Prostate gland (tissue), 2 donors: ENCODE data around the gene TMEM61.

Experiments
- POLR2A ChIP-seq: fragments of 450-650 bp; IDR thresholded peaks from one replicate; pipeline ENCODE4 v1.6.1; 2016; ENCODE audit warnings: antibody characterized with exemption, mild to moderate bottlenecking
- POLR2AphosphoS5 ChIP-seq: sonication (generic); formaldehyde crosslinking; IDR thresholded peaks from one replicate; pipeline ENCODE4 v1.6.1; 2017; ENCODE audit warnings: antibody characterized with exemption
- TF ChIP-seq, protein P1 (sequence below), 4 experiments: fragments of 200-600 bp in 2 of 4; fragments of 450-650 bp in 2 of 4; sonication (generic) in 2 of 4; IDR thresholded peaks; 1 replicate in 3 of 4; 2 replicates in 1 of 4; pipeline ENCODE4 v1.5.1; 2016 to 2019; ENCODE audit warnings: antibody characterized with exemption in 4 of 4, mild to moderate bottlenecking in 2 of 4, moderate library complexity in 2 of 4

DNA sequence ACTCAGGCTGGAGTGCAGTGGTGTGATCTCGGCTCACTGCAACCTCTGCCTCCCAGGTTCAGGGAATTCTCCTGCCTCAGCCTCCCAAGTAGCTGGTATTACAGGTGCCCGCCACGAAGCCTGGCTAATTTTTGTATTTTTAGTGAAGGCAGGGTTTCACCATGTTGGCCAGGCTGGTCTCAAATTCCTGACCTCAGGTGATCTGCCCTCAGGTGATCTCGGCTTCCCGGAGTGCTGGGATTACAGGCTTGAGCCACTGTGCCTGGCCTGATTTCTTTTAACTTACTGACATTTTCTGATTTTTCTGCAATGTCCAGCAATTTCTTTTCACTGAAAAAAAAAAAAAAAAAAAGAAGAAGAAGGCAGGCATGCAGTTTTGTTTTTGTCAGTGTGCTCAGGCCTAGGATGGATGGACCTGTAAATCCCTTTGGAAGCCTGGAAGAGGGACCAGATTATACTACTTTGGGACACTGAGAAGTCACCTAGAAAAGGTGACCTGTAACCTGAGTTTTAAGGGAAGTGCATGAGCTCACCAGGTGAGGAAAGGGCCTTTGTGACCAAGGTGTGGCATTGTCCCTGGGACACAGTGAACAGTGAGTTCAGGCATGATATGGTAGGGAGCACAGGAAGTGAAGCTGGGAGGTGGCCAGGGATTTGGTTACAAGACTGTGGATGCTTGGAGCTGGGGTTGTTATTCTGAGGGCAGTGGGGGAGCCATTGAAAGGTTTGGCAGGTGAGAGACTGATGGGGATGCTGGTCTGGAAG is 2.7 kb upstream of the TMEM61 start:
- TF ChIP-seq, protein P1, sequence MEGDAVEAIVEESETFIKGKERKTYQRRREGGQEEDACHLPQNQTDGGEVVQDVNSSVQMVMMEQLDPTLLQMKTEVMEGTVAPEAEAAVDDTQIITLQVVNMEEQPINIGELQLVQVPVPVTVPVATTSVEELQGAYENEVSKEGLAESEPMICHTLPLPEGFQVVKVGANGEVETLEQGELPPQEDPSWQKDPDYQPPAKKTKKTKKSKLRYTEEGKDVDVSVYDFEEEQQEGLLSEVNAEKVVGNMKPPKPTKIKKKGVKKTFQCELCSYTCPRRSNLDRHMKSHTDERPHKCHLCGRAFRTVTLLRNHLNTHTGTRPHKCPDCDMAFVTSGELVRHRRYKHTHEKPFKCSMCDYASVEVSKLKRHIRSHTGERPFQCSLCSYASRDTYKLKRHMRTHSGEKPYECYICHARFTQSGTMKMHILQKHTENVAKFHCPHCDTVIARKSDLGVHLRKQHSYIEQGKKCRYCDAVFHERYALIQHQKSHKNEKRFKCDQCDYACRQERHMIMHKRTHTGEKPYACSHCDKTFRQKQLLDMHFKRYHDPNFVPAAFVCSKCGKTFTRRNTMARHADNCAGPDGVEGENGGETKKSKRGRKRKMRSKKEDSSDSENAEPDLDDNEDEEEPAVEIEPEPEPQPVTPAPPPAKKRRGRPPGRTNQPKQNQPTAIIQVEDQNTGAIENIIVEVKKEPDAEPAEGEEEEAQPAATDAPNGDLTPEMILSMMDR (IDR thresholded peaks at IDR 0.05): no peak
- TF ChIP-seq POLR2AphosphoS5 (no peak), POLR2A (no peak)
